Suprapubic skin (tissue), 4 donors: Measurements from ENCODE around the gene HELT.

Experiments
- CTCF ChIP-seq, 2 donors: fragments of 200-600 bp in 1 of 2; fragments of 450-650 bp in 1 of 2; sonication (generic) in 1 of 2; IDR thresholded peaks; one replicate each; pipeline ENCODE4 v1.5.1; 2016 to 2019; ENCODE audit warnings: antibody characterized with exemption in 2 of 2, mild to moderate bottlenecking in 1 of 2, moderate library complexity in 1 of 2
- EP300 ChIP-seq: sonication (generic); formaldehyde crosslinking; IDR thresholded peaks from one replicate; pipeline ENCODE4 v1.6.1; 2017; ENCODE audit warnings: antibody characterized with exemption
- POLR2A ChIP-seq, 2 donors: fragments of 450-650 bp; IDR thresholded peaks; one replicate each; pipeline ENCODE4 v1.6.1; 2017; ENCODE audit warnings: antibody characterized with exemption in 2 of 2, mild to moderate bottlenecking in 2 of 2, moderate library complexity in 2 of 2
- POLR2AphosphoS5 ChIP-seq, 3 donors: sonication (generic); formaldehyde crosslinking; IDR thresholded peaks; one replicate each; pipeline ENCODE4 v1.6.1; 2017; ENCODE audit warnings: antibody characterized with exemption in 3 of 3

DNA sequence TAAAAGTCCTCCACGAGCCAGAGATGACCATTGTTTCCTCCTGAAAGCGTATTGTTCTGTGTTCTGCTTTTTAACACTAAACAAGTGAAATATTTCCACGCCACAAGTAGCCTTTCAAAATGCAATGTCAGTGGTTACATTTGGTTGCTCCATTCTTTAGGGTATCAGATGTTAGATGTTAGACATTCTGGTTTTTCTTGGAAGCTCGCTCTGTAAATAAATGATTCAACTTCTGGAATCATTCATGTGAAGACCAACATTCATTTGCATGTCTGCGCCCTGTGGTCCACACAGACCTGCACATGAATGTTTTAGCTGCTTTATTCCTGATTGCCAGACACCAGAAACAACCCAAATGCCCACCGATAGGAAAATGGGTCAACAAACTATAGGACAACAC, 38.0 kb upstream of the HELT start:
- TF ChIP-seq POLR2AphosphoS5 (IDR thresholded peaks at IDR 0.05), result no peak
- TF ChIP-seq EP300, result no peak
- TF ChIP-seq CTCF (IDR thresholded peaks at IDR 0.05), result no peak
- no peak for TF ChIP-seq POLR2A (IDR thresholded peaks at IDR 0.05)
